SK-N-SH (cell line): ENCODE data around the gene FOXN4. TPM values are rescaled to one million over a fixed set of nuclear protein-coding genes. Genes with fewer than 3 reads are reported as not detected.

Source experiments
- CTCF ChIA-PET: fragments of 300-600, 350-600 bp; formaldehyde crosslinking; extraction: SDS; loops from one replicate; lab custom pipeline; 2021; lab: Yijun Ruan, JAX
- POLR2A ChIA-PET: fragments of 350-600 bp; sonication (Branson Sonifier 250); formaldehyde crosslinking; extraction: SDS; loops from one replicate; lab custom pipeline; 2020; ENCODE audit warnings: antibody characterized with exemption, inconsistent platforms; lab: Yijun Ruan, JAX
- DNase-seq: peaks from one replicate; pipeline ENCODE4 v3.0.0; 2012
- H2AFZ ChIP-seq: fragments of 200-600 bp; sonication (generic); 2 replicates; pipeline ENCODE4 v1.8.1; 2016; ENCODE audit warnings: antibody characterized with exemption, mild to moderate bottlenecking, low read depth
- H3F3A ChIP-seq: fragments of 200-600 bp; sonication (generic); replicated peaks from 2 replicates; pipeline ENCODE3; 2016; ENCODE audit warnings: antibody characterized with exemption, mild to moderate bottlenecking; ENCODE audit not compliant: insufficient read depth
- H3K27ac ChIP-seq, 2 experiments: fragments of 200-500 bp in 1 of 2; fragments of 200-600 bp in 1 of 2; sonication (Bioruptor generic) in 1 of 2; sonication (generic), shearing (Covaris generic) in 1 of 2; 2 replicates each; pipeline versions ENCODE4 v1.5.1 to v1.6.1; 2014 to 2016; ENCODE audit warnings: low read depth in 2 of 2, inconsistent platforms in 1 of 2, low read length in 1 of 2, mild to moderate bottlenecking in 1 of 2, mixed read lengths in 1 of 2
- H3K27me3 ChIP-seq: fragments of 200-600 bp; sonication (generic), shearing (Covaris generic); 2 replicates; pipeline ENCODE4 v1.6.1; 2016; ENCODE audit warnings: mixed run types; ENCODE audit not compliant: insufficient read depth
- H3K36me3 ChIP-seq, 2 experiments: fragments of 200-500 bp in 1 of 2; fragments of 200-600 bp in 1 of 2; sonication (Bioruptor generic) in 1 of 2; sonication (generic) in 1 of 2; replicated peaks in 1 of 2; 2 replicates each; pipeline versions ENCODE3 to v1.5.1; 2014 to 2016; ENCODE audit warnings: low read length in 1 of 2, mild to moderate bottlenecking in 1 of 2; ENCODE audit not compliant: insufficient read depth in 2 of 2, control insufficient read depth in 1 of 2
- H3K4me1 ChIP-seq, 2 experiments: fragments of 200-500 bp in 1 of 2; fragments of 200-600 bp in 1 of 2; sonication (Bioruptor generic) in 1 of 2; sonication (generic), shearing (Covaris generic) in 1 of 2; 2 replicates each; pipeline versions ENCODE4 v1.5.1 to v1.6.1; 2014 to 2016; ENCODE audit warnings: low read depth in 1 of 2, low read length in 1 of 2, mixed run types in 1 of 2; ENCODE audit not compliant: insufficient read depth in 2 of 2, control insufficient read depth in 1 of 2
- H3K4me2 ChIP-seq: fragments of 200-600 bp; sonication (generic), shearing (Covaris generic); 2 replicates; pipeline ENCODE4 v1.6.1; 2017; ENCODE audit warnings: mixed run types
- H3K4me3 ChIP-seq, 2 experiments: fragments of 200-500 bp in 1 of 2; fragments of 200-600 bp in 1 of 2; sonication (Bioruptor generic) in 1 of 2; sonication (generic), shearing (Covaris generic) in 1 of 2; 2 replicates each; pipeline versions ENCODE4 v1.5.1 to v1.8.1; 2014 to 2016; ENCODE audit warnings: low read depth in 2 of 2, inconsistent platforms in 1 of 2, low read length in 1 of 2, mild to moderate bottlenecking in 1 of 2, mixed read lengths in 1 of 2, moderate library complexity in 1 of 2
- H3K79me2 ChIP-seq: fragments of 200-600 bp; sonication (generic); 2 replicates; pipeline ENCODE4 v1.8.1; 2017; ENCODE audit warnings: mild to moderate bottlenecking; ENCODE audit not compliant: insufficient read depth
- H3K9ac ChIP-seq: fragments of 200-600 bp; sonication (generic); 2 replicates; pipeline ENCODE4 v1.6.1; 2017; ENCODE audit warnings: mixed run types
- H3K9me2 ChIP-seq: fragments of 200-600 bp; sonication (generic); 2 replicates; pipeline ENCODE4 v1.6.1; 2017; ENCODE audit warnings: mixed run types
- H3K9me3 ChIP-seq: fragments of 200-600 bp; sonication (generic); 2 replicates; pipeline ENCODE4 v1.6.1; 2017; ENCODE audit warnings: mixed run types, mild to moderate bottlenecking, moderate library complexity
- H4K20me1 ChIP-seq: fragments of 200-600 bp; sonication (generic); 2 replicates; pipeline ENCODE4 v1.6.1; 2017; ENCODE audit warnings: mild to moderate bottlenecking, mixed run types; ENCODE audit not compliant: insufficient read depth
- GATA2 ChIP-seq: sonication (generic); formaldehyde crosslinking; IDR thresholded peaks from 2 replicates; pipeline ENCODE4 v1.5.0; 2020; ENCODE audit warnings: mild to moderate bottlenecking, missing genetic modification reagents
- MEF2A ChIP-seq: IDR thresholded peaks from 2 replicates; pipeline ENCODE4 v1.4.0; 2012; ENCODE audit warnings: low read depth, borderline replicate concordance
- NFIC ChIP-seq: IDR thresholded peaks from 2 replicates; pipeline ENCODE4 v1.4.0; 2012; ENCODE audit warnings: borderline replicate concordance
- NRF1 ChIP-seq: IDR thresholded peaks from 2 replicates; pipeline ENCODE4 v1.6.1; 2012; ENCODE audit warnings: low read depth, mild to moderate bottlenecking, low read length
- POLR2AphosphoS5 ChIP-seq: IDR thresholded peaks from 2 replicates; pipeline ENCODE4 v1.6.1; 2012; ENCODE audit warnings: low read depth, low read length
- RCOR1 ChIP-seq: fragments of 150-350 bp; IDR thresholded peaks from 2 replicates; pipeline ENCODE4 v1.6.1; 2017; ENCODE audit warnings: antibody characterized with exemption, low read length
- SIN3A ChIP-seq: IDR thresholded peaks from 2 replicates; pipeline ENCODE4 v1.6.1; 2012; ENCODE audit warnings: low read depth, mild to moderate bottlenecking, low read length, moderate library complexity, borderline replicate concordance
- SMC3 ChIP-seq: IDR thresholded peaks from 2 replicates; pipeline ENCODE4 v1.6.1; 2012; ENCODE audit warnings: low read depth, low read length, improper control_type of control experiment
- YY1 ChIP-seq: IDR thresholded peaks from 2 replicates; pipeline ENCODE4 v1.4.0; 2012; ENCODE audit warnings: low read depth, mild to moderate bottlenecking
- WGBS: methylation state at CpG from one replicate; pipeline ENCODE4 v1.1.6; 2017; ENCODE audit warnings: low lambda C conversion rate; 5-methylcytosine and 5-hydroxymethylcytosine counted together
- polyA plus RNA-seq, 3 experiments: library from polyadenylated mRNA; depleted of rRNA; stranded (reverse); fragments of >200 nt; gene quantifications; 2 replicates each; pipeline ENCODE4 v1.2.3, GENCODE V29; 2012
- TF ChIP-seq, protein P1 (sequence below): IDR thresholded peaks from 2 replicates; pipeline ENCODE4 v1.6.1; 2012; ENCODE audit warnings: mild to moderate bottlenecking, low read depth, low read length, moderate library complexity
- TF ChIP-seq, protein P2 (sequence below): IDR thresholded peaks from 2 replicates; pipeline ENCODE4 v1.4.0; 2012; ENCODE audit warnings: low read depth

The FOXN4 gene
- polyA plus RNA-seq, 1 of the 3 experiments (the other 2 are of a cell fraction): 0.10 TPM

DNA sequence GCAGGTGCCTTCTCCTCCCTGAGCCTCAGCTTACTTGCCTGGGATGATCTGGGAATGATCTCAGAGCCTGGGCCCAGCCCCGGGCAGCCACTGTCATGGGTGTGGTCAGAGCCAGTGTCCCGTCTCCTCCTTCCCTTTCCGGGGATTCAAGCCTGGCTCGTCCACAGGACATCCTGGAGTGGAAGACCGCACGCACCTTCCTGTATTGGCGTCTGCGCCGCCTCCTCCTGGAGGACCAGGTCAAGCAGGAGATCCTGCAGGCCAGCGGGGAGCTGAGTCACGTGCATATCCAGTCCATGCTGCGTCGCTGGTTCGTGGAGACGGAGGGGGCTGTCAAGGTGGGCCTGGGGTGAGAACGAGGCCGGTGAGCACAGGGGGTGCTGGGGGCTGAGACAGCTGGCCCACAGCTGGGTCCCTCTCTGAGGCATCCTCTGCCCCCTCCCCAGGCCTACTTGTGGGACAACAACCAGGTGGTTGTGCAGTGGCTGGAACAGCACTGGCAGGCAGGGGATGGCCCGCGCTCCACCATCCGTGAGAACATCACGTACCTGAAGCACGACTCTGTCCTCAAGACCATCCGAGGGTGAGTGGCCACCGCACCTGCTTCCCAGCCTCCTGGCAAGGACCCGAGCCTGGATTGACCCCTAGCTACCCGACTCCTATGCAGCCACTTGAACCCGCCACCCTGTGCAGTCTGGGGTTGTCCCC lies 44.0 kb downstream of the FOXN4 start:
- POLR2A ChIA-PET: no interaction called here
- no peaks in the 10 kb centered on the region for H3K9me2 ChIP-seq
- no peaks in the 10 kb centered on the region for H3K9me3 ChIP-seq
- no peak for DNase-seq
- H3F3A ChIP-seq: no peaks in the 10 kb centered on the region
- no peak overlapping the region for H3K9ac ChIP-seq
- no peak overlapping the region for H3K27ac ChIP-seq
- H3K27me3 ChIP-seq: no peaks in the 10 kb centered on the region
- CTCF ChIA-PET: interaction anchor here (0.6 to 9.6 kb wide), 14 partner anchors 9 to 285 kb away, joined by 3 to 127 read pairs (median 5); no protein-coding TSS in a partner anchor
- H3K4me1 ChIP-seq: peaks cover 0 to 8% of the 10 kb centered on the region in 2 experiments; a peak in 1 of 4 replicates
- 98% methylated on average over 15 of the region's 27 CpGs for WGBS
- H3K79me2 ChIP-seq: no peaks in the 10 kb centered on the region
- no peaks in the 10 kb centered on the region for H4K20me1 ChIP-seq
- no peak overlapping the region for H3K4me2 ChIP-seq
- TF ChIP-seq, protein P1, sequence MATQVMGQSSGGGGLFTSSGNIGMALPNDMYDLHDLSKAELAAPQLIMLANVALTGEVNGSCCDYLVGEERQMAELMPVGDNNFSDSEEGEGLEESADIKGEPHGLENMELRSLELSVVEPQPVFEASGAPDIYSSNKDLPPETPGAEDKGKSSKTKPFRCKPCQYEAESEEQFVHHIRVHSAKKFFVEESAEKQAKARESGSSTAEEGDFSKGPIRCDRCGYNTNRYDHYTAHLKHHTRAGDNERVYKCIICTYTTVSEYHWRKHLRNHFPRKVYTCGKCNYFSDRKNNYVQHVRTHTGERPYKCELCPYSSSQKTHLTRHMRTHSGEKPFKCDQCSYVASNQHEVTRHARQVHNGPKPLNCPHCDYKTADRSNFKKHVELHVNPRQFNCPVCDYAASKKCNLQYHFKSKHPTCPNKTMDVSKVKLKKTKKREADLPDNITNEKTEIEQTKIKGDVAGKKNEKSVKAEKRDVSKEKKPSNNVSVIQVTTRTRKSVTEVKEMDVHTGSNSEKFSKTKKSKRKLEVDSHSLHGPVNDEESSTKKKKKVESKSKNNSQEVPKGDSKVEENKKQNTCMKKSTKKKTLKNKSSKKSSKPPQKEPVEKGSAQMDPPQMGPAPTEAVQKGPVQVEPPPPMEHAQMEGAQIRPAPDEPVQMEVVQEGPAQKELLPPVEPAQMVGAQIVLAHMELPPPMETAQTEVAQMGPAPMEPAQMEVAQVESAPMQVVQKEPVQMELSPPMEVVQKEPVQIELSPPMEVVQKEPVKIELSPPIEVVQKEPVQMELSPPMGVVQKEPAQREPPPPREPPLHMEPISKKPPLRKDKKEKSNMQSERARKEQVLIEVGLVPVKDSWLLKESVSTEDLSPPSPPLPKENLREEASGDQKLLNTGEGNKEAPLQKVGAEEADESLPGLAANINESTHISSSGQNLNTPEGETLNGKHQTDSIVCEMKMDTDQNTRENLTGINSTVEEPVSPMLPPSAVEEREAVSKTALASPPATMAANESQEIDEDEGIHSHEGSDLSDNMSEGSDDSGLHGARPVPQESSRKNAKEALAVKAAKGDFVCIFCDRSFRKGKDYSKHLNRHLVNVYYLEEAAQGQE: no peak
- TF ChIP-seq GATA2 (CRISPR knock-in tag): no peak
- no peak for TF ChIP-seq NRF1
- TF ChIP-seq SMC3: no peak
- no peak for TF ChIP-seq YY1
- TF ChIP-seq SIN3A: no peak
- no peak for TF ChIP-seq MEF2A
- TF ChIP-seq, protein P2, sequence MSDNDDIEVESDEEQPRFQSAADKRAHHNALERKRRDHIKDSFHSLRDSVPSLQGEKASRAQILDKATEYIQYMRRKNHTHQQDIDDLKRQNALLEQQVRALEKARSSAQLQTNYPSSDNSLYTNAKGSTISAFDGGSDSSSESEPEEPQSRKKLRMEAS: no peak
- no peak for TF ChIP-seq POLR2AphosphoS5
- TF ChIP-seq RCOR1: no peak
- no peak for TF ChIP-seq NFIC
- H3K4me3 ChIP-seq: no peak overlapping the region
- no peak overlapping the region for H2AFZ ChIP-seq
- peaks cover 0 to 4% of the 10 kb centered on the region in 2 experiments for H3K36me3 ChIP-seq
